BJ (cell line): ENCODE data around the gene PKIB. TPM values are rescaled to one million over a fixed set of nuclear protein-coding genes. Genes with fewer than 3 reads are reported as not detected.

Source experiments
- CTCF ChIA-PET: fragments of 350-600 bp; formaldehyde crosslinking; extraction: SDS; loops from one replicate; lab custom pipeline; 2021; ENCODE audit warnings: antibody characterized with exemption, inconsistent platforms; lab: Yijun Ruan, JAX
- POLR2A ChIA-PET: fragments of 300-600 bp; sonication (Branson Sonifier 250); formaldehyde crosslinking; extraction: SDS; loops from one replicate; lab custom pipeline; 2021; ENCODE audit warnings: antibody characterized with exemption; lab: Charles Lee
- DNase-seq: peaks from one replicate; pipeline ENCODE4 v3.0.0-alpha.2; 2011; ENCODE audit warnings: low read depth
- H3K27me3 ChIP-seq: 2 replicates; pipeline ENCODE4 v1.6.0; 2011; ENCODE audit warnings: low read length; ENCODE audit not compliant: control insufficient read depth, insufficient read depth
- H3K36me3 ChIP-seq: 2 replicates; pipeline ENCODE4 v1.5.1; 2011; ENCODE audit warnings: low read length; ENCODE audit not compliant: control insufficient read depth, insufficient read depth
- H3K4me3 ChIP-seq: 2 replicates; pipeline ENCODE4 v1.5.1; 2011; ENCODE audit warnings: low read depth, mild to moderate bottlenecking, control low read depth, low read length
- polyA plus RNA-seq: library from polyadenylated mRNA; depleted of rRNA; stranded (reverse); fragments of >200 nt; gene quantifications from 2 replicates; pipeline ENCODE4 v1.2.3, GENCODE V29; 2011
- TF ChIP-seq, protein P1 (sequence below): IDR thresholded peaks from 2 replicates; pipeline ENCODE4 v1.5.1; 2011; ENCODE audit warnings: low read depth, mild to moderate bottlenecking, control low read depth, inconsistent platforms, low read length, moderate library complexity; ENCODE audit not compliant: insufficient read depth

Gene PKIB
- polyA plus RNA-seq, 1 experiment, result not detected

GRCh38 chr6:122651031-122651430 lies 40.8 kb downstream of the PKIB start:
- TF ChIP-seq, protein P1, sequence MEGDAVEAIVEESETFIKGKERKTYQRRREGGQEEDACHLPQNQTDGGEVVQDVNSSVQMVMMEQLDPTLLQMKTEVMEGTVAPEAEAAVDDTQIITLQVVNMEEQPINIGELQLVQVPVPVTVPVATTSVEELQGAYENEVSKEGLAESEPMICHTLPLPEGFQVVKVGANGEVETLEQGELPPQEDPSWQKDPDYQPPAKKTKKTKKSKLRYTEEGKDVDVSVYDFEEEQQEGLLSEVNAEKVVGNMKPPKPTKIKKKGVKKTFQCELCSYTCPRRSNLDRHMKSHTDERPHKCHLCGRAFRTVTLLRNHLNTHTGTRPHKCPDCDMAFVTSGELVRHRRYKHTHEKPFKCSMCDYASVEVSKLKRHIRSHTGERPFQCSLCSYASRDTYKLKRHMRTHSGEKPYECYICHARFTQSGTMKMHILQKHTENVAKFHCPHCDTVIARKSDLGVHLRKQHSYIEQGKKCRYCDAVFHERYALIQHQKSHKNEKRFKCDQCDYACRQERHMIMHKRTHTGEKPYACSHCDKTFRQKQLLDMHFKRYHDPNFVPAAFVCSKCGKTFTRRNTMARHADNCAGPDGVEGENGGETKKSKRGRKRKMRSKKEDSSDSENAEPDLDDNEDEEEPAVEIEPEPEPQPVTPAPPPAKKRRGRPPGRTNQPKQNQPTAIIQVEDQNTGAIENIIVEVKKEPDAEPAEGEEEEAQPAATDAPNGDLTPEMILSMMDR, result no peak
- no peaks in the 10 kb centered on the region for H3K27me3 ChIP-seq
- DNase-seq, result no peak
- no peak overlapping the region for H3K4me3 ChIP-seq
- no peaks in the 10 kb centered on the region for H3K36me3 ChIP-seq
- CTCF ChIA-PET, result interaction anchor here (0.5 kb wide), 1 partner anchor 18 kb away, joined by 4 read pairs; no protein-coding TSS in a partner anchor
- POLR2A ChIA-PET, result no interaction called here

- Histone ChIP-seq H3K36me3 (no peaks in the 10 kb centered on the region), H3K27me3 (no peaks in the 10 kb centered on the region), H3K4me3 (no peak overlapping the region)
- TF ChIP-seq, protein P1, result no peak
- POLR2A ChIA-PET, result no interaction called here
- no peak for DNase-seq
- CTCF ChIA-PET, result no interaction called here
Observed at GRCh38 chr6:122651604-122652003, 41.4 kb downstream of the PKIB start.

GRCh38 chr6:122652431-122652830 lies 42.2 kb downstream of the PKIB start:
- TF ChIP-seq, protein P1, result no peak
- Histone ChIP-seq H3K27me3 (no peaks in the 10 kb centered on the region), H3K36me3 (no peaks in the 10 kb centered on the region), H3K4me3 (no peak overlapping the region)
- ChIA-PET POLR2A (no interaction called here), CTCF (no interaction called here)
- no peak for DNase-seq

- no peak for DNase-seq
- CTCF ChIA-PET, result no interaction called here
- H3K27me3 ChIP-seq, result no peaks in the 10 kb centered on the region
- TF ChIP-seq, protein P1, result no peak
- no peaks in the 10 kb centered on the region for H3K36me3 ChIP-seq
- H3K4me3 ChIP-seq, result no peak overlapping the region
- POLR2A ChIA-PET, result no interaction called here
Observed at GRCh38 chr6:122653094-122653493, 42.9 kb downstream of the PKIB start.

- no peak for DNase-seq
- CTCF ChIA-PET, result no interaction called here
- Histone ChIP-seq H3K36me3 (no peaks in the 10 kb centered on the region), H3K4me3 (no peak overlapping the region), H3K27me3 (no peaks in the 10 kb centered on the region)
- POLR2A ChIA-PET, result no interaction called here
- TF ChIP-seq, protein P1, result no peak
Observed at GRCh38 chr6:122654012-122654411, 43.8 kb downstream of the PKIB start.
